ENCODE results near the gene CNPY3. TPM values are rescaled to one million over a fixed set of nuclear protein-coding genes. Genes with fewer than 3 reads are reported as not detected.

Gene CNPY3
- total and polyA plus RNA-seq, 2 of the 13 experiments (the other 11 are each of a cell fraction or from before 2014, with no cell fraction given), result 42.3 to 60.2 TPM

GRCh38 chr6:42890311-42891198 is 38.7 kb upstream of the CNPY3 start (continued):
- peak; percentile 72; the same call in 1 of the 2 replicates for TF ChIP-seq AHR (CRISPR knock-in tag; IDR thresholded peaks at IDR 0.05)
- no peak; the same call in 1 of the 2 replicates for TF ChIP-seq NR1H2 (CRISPR knock-in tag; IDR thresholded peaks at IDR 0.05; ENCODE audit: borderline replicate concordance, low read depth)
- TF ChIP-seq KLF11 (CRISPR knock-in tag; IDR thresholded peaks at IDR 0.05), result peak; percentile 94
- TF ChIP-seq FOXK1 (CRISPR knock-in tag; IDR thresholded peaks at IDR 0.05; ENCODE audit: borderline replicate concordance, low read depth), result peak; percentile 78; the same call in 1 of the 2 replicates
- peak; percentile 100 for TF ChIP-seq PRDM10 (CRISPR knock-in tag; IDR thresholded peaks at IDR 0.05; ENCODE audit: low read depth)
- no peak for TF ChIP-seq SYNCRIP (IDR thresholded peaks at IDR 0.05; ENCODE audit: insufficient read depth, low read depth, low read length)
- peak; percentile 99 for TF ChIP-seq TOPORS (CRISPR knock-in tag; IDR thresholded peaks at IDR 0.05)
- TF ChIP-seq CC2D1A (CRISPR knock-in tag; IDR thresholded peaks at IDR 0.05), result no peak
- peak; percentile 86; the same call in 1 of the 2 replicates for TF ChIP-seq IRX3 (CRISPR knock-in tag; IDR thresholded peaks at IDR 0.05; ENCODE audit: borderline replicate concordance, low read depth)
- 0 out of 2 replicates have a peak, but pooled peaks have one; percentile 22 for TF ChIP-seq ZNF562 (CRISPR knock-in tag; IDR thresholded peaks at IDR 0.05; ENCODE audit: borderline replicate concordance)
- peak; percentile 96 for TF ChIP-seq HIVEP1 (CRISPR knock-in tag; IDR thresholded peaks at IDR 0.05)
- TF ChIP-seq JUNB (CRISPR knock-in tag; IDR thresholded peaks at IDR 0.05; ENCODE audit: borderline replicate concordance), result no peak
- peak; percentile 62; the same call in 1 of the 2 replicates for TF ChIP-seq ZBTB10 (CRISPR knock-in tag; IDR thresholded peaks at IDR 0.05; ENCODE audit: borderline replicate concordance)
- TF ChIP-seq ZNF234 (CRISPR knock-in tag; conservative IDR thresholded peaks at IDR 0.05), result 0 out of 2 replicates have a peak, but pooled peaks have one; percentile 25
- TF ChIP-seq ZC3H4 (CRISPR knock-in tag; IDR thresholded peaks at IDR 0.05; ENCODE audit: borderline replicate concordance), result peak; percentile 95; the same call in 1 of the 2 replicates
- TF ChIP-seq ZNF121 (CRISPR knock-in tag; IDR thresholded peaks at IDR 0.05), result no peak; the same call in none of the 2 replicates
- TF ChIP-seq ZSCAN12 (CRISPR knock-in tag; IDR thresholded peaks at IDR 0.05), result no peak; the same call in 1 of the 2 replicates
- TF ChIP-seq ZSCAN31 (CRISPR knock-in tag; IDR thresholded peaks at IDR 0.05; ENCODE audit: low read depth), result peak; percentile 94
- no peak for TF ChIP-seq NBN (conservative IDR thresholded peaks at IDR 0.05)
- TF ChIP-seq SMYD3 (CRISPR knock-in tag; IDR thresholded peaks at IDR 0.05), result peak; percentile 99
- TF ChIP-seq MIER2 (CRISPR knock-in tag; IDR thresholded peaks at IDR 0.05), result peak; percentile 54
- no peak for TF ChIP-seq TBL1XR1 (IDR thresholded peaks at IDR 0.05; ENCODE audit: borderline replicate concordance, low read length, partially characterized antibody)
